ENCODE results near the gene NCBP3.
"Not testable (repeated sequence)": the region's sequence is repeated elsewhere in the genome, so short reads cannot be mapped to it uniquely, and the experiment has no call there.

Gene NCBP3

GRCh38 chr17:3846437-3847164, 555 bp upstream of the NCBP3 start:
- peaks cover 6% of the 10 kb centered on the region for H3K4me1 ChIP-seq (ENCODE audit: control insufficient read depth, insufficient read depth, low read length)
- CTCF ChIA-PET: interaction anchor here (0.5 to 7.0 kb wide), 30 partner anchors 9 to 1550 kb away, joined by 3 to 120 read pairs (median 4); partner anchors contain the start of gene CAMKK1
- POLR2A ChIA-PET: interaction anchor here (0.5 to 2.0 kb wide), 17 partner anchors 11 to 1080 kb away, joined by 3 to 13 read pairs (median 3); partner anchors contain the start of genes CAMKK1, CTNS, HASPIN and SHPK
- H3K4me3 ChIP-seq (ENCODE audit: low read depth, low read length): no peak overlapping the region
- no peak for TF ChIP-seq ZNF391 (tag by site-specific recombination; IDR thresholded peaks at IDR 0.05; ENCODE audit: borderline replicate concordance, low read depth)
- peak; percentile 82 for TF ChIP-seq ZNF366 (tag by site-specific recombination; conservative IDR thresholded peaks at IDR 0.05)
- H3K9me3 ChIP-seq (ENCODE audit: control insufficient read depth, insufficient read depth, low read depth, low read length): no peaks in the 10 kb centered on the region
- no peak overlapping the region for H3K27ac ChIP-seq (ENCODE audit: extremely low read depth, low read depth, low read length)
- peaks cover 26 to 28% of the 10 kb centered on the region in 2 experiments for H3K36me3 ChIP-seq (ENCODE audit: control insufficient read depth in 2 of 2, insufficient read depth in 1 of 2, low read length in 2 of 2)

- Histone ChIP-seq H3K9me3 (ENCODE audit: control insufficient read depth, insufficient read depth, low read depth, low read length) (no peaks in the 10 kb centered on the region), H3K36me3 (ENCODE audit: control insufficient read depth in 2 of 2, insufficient read depth in 1 of 2, low read length in 2 of 2) (peaks cover 36 to 40% of the 10 kb centered on the region in 2 experiments), H3K4me3 (ENCODE audit: low read depth, low read length) (peak overlapping the region; percentile 96), H3K4me1 (ENCODE audit: control insufficient read depth, insufficient read depth, low read length) (peaks cover 6% of the 10 kb centered on the region), H3K27ac (ENCODE audit: extremely low read depth, low read depth, low read length) (peak overlapping the region; percentile 84)
- POLR2A ChIA-PET: interaction anchor here (0.6 to 2.0 kb wide), 9 partner anchors 11 to 1218 kb away, joined by 3 to 13 read pairs (median 3); partner anchors contain the start of genes CAMKK1, CYB5D2, HASPIN and ZZEF1
- no peak for TF ChIP-seq ZNF174 (tag by site-specific recombination; IDR thresholded peaks at IDR 0.05)
- no peak for TF ChIP-seq ZNF26 (tag by site-specific recombination; IDR thresholded peaks at IDR 0.05)
- no peak for TF ChIP-seq ZBTB11 (tag by site-specific recombination; conservative IDR thresholded peaks at IDR 0.05; ENCODE audit: low read depth)
- no peak for TF ChIP-seq ZNF140 (tag by site-specific recombination; IDR thresholded peaks at IDR 0.05)
- no peak for TF ChIP-seq ZNF18 (tag by site-specific recombination; IDR thresholded peaks at IDR 0.05)
- no peak for TF ChIP-seq ZBTB21 (tag by site-specific recombination; IDR thresholded peaks at IDR 0.05)
- no peak for TF ChIP-seq ZNF426 (tag by site-specific recombination; IDR thresholded peaks at IDR 0.05)
- no peak for TF ChIP-seq EGR2 (tag by site-specific recombination; IDR thresholded peaks at IDR 0.05; ENCODE audit: low read depth)
- TF ChIP-seq ZNF701 (tag by site-specific recombination; IDR thresholded peaks at IDR 0.05): no peak
- CTCF ChIA-PET: interaction anchor here (0.6 to 7.0 kb wide), 20 partner anchors 9 to 948 kb away, joined by 3 to 120 read pairs (median 10); partner anchors contain the start of gene CAMKK1
These were observed 790 bp downstream of the NCBP3 start for GRCh38 chr17:3845291-3845620.

GRCh38 chr17:3844556-3844955, 1.5 kb downstream of the NCBP3 start:
- peaks cover 38 to 47% of the 10 kb centered on the region in 2 experiments for H3K36me3 ChIP-seq (ENCODE audit: control insufficient read depth in 2 of 2, insufficient read depth in 1 of 2, low read length in 2 of 2)
- H3K9me3 ChIP-seq (ENCODE audit: control insufficient read depth, insufficient read depth, low read depth, low read length); H3K4me1 ChIP-seq (ENCODE audit: control insufficient read depth, insufficient read depth, low read length); H3K27ac ChIP-seq (ENCODE audit: extremely low read depth, low read depth, low read length): not testable (repeated sequence)
- POLR2A ChIA-PET: interaction anchor here (1.0 to 1.4 kb wide), 3 partner anchors 46 to 298 kb away, joined by 3 to 4 read pairs (median 3); partner anchors contain the start of genes CAMKK1, CYB5D2 and ZZEF1
- peak overlapping the region; percentile 96; the same call in 1 of the 2 replicates for H3K4me3 ChIP-seq (ENCODE audit: low read depth, low read length)
- CTCF ChIA-PET: interaction anchor here (0.6 to 7.0 kb wide), 25 partner anchors 8 to 846 kb away, joined by 3 to 120 read pairs (median 8); no protein-coding TSS in a partner anchor

All from HEK293 (cell line).